K562 (cell line): ENCODE data around the gene LRRIQ1. TPM values are rescaled to one million over a fixed set of nuclear protein-coding genes. Genes with fewer than 3 reads are reported as not detected.

Experiments
- ATAC-seq: fragments of 200-7000 bp; cut with Tn5 transposase; 3 replicates; pipeline ENCODE4 v1.9.1; 2020; ENCODE audit warnings: moderate library complexity
- BruUV-seq: library from RNA; stranded (reverse); fragments of 400-500 nt; replicated peaks from 2 replicates; lab custom pipeline; 2021; lab: Mats Ljungman, UMichigan
- CTCF ChIA-PET: fragments of 300-600 bp; formaldehyde crosslinking; extraction: SDS; loops from one replicate; lab custom pipeline; 2021; ENCODE audit warnings: low intra/inter-chr PET ratio; lab: Yijun Ruan, JAX
- POLR2A ChIA-PET: fragments of 300-600, 350-650 bp; sonication (Branson Sonifier 250); formaldehyde crosslinking; extraction: SDS; loops from one replicate; lab custom pipeline; 2021; ENCODE audit warnings: antibody characterized with exemption, inconsistent platforms; lab: Yijun Ruan, JAX
- DNase-seq, 4 experiments: peaks; one replicate each; pipeline versions ENCODE4 v3.0.0 to v3.0.0-alpha.2; 2011 to 2018; ENCODE audit warnings: low spot score in 3 of 4, mixed read lengths in 3 of 4; ENCODE audit errors: extremely low read depth in 1 of 4
- FAIRE-seq: peaks from 2 replicates; lab custom pipeline; 2011; peaks lifted over from hg19 to GRCh38; lab: Jason Lieb, UNC
- H2AFZ ChIP-seq: 2 replicates; pipeline ENCODE4 v1.6.0; 2011; ENCODE audit warnings: low read depth, low read length, control low read depth, inconsistent platforms
- H3K27ac ChIP-seq: fragments of 200-600 bp; 3 replicates; pipeline ENCODE4 v1.8.0; 2011; ENCODE audit warnings: low read depth, mild to moderate bottlenecking, control low read depth, inconsistent platforms, low read length, moderate library complexity, mixed read lengths; ENCODE audit errors: extremely low read depth
- H3K27me3 ChIP-seq, 2 experiments: fragments of 300-600 bp in 1 of 2; 2 replicates in 1 of 2; 3 replicates in 1 of 2; pipeline versions ENCODE4 v1.6.0 to v1.8.0; 2011; ENCODE audit warnings: inconsistent platforms in 2 of 2, low read length in 2 of 2, mild to moderate bottlenecking in 1 of 2, mixed read lengths in 1 of 2, moderate library complexity in 1 of 2; ENCODE audit not compliant: control insufficient read depth in 2 of 2, insufficient read depth in 2 of 2
- H3K36me3 ChIP-seq: fragments of 300-600 bp; 3 replicates; pipeline ENCODE4 v1.8.0; 2011; ENCODE audit warnings: mild to moderate bottlenecking, low read length, inconsistent platforms; ENCODE audit not compliant: control insufficient read depth, insufficient read depth
- H3K4me1 ChIP-seq, 2 experiments: fragments of 200-600 bp in 1 of 2; replicated peaks in 1 of 2; 2 replicates in 1 of 2; 3 replicates in 1 of 2; pipeline versions ENCODE4 v1.5.1 to v1.8.0; 2011; ENCODE audit warnings: inconsistent platforms in 2 of 2, low read length in 2 of 2, mild to moderate bottlenecking in 1 of 2, mixed read lengths in 1 of 2, moderate library complexity in 1 of 2; ENCODE audit not compliant: control insufficient read depth in 2 of 2, insufficient read depth in 2 of 2
- H3K4me2 ChIP-seq: 2 replicates; pipeline ENCODE4 v1.6.1; 2011; ENCODE audit warnings: low read length, control low read depth, inconsistent platforms, mixed read lengths; ENCODE audit not compliant: insufficient read depth
- H3K4me3 ChIP-seq: fragments of 200-600 bp; sonication (generic), shearing (Covaris generic); 2 replicates; pipeline ENCODE4 v1.5.1; 2016; ENCODE audit warnings: control low read depth, inconsistent platforms
- H3K79me2 ChIP-seq: fragments of 200-600 bp; 3 replicates; pipeline ENCODE4 v1.8.0; 2011; ENCODE audit warnings: low read length, inconsistent platforms; ENCODE audit not compliant: control insufficient read depth, insufficient read depth
- H3K9ac ChIP-seq, 2 experiments: 2 replicates each; pipeline versions ENCODE4 v1.6.0 to v1.6.1; 2011; ENCODE audit warnings: low read depth in 2 of 2, low read length in 2 of 2, control low read depth in 1 of 2, inconsistent platforms in 1 of 2, mild to moderate bottlenecking in 1 of 2, mixed read lengths in 1 of 2; ENCODE audit not compliant: insufficient read depth in 1 of 2
- H3K9me1 ChIP-seq: one replicate; pipeline ENCODE4 v1.6.0; 2011; ENCODE audit warnings: inconsistent platforms, mild to moderate bottlenecking, low read length, moderate library complexity; ENCODE audit not compliant: control insufficient read depth, insufficient read depth
- H3K9me3 ChIP-seq: replicated peaks from 2 replicates; pipeline ENCODE4 v1.5.1; 2011; ENCODE audit warnings: low read depth, low read length, inconsistent platforms; ENCODE audit not compliant: control insufficient read depth, insufficient read depth
- H4K20me1 ChIP-seq: replicated peaks from 2 replicates; pipeline ENCODE4 v1.6.1; 2011; ENCODE audit warnings: low read length, inconsistent platforms, mixed read lengths; ENCODE audit not compliant: control insufficient read depth, insufficient read depth
- ADNP ChIP-seq: fragments of 200-800 bp; sonication (Bioruptor generic); IDR thresholded peaks from 2 replicates; pipeline ENCODE4 v1.6.1; 2016; ENCODE audit warnings: missing genetic modification characterization, missing compliant biosample characterization
- ETS2 ChIP-seq: IDR thresholded peaks from 2 replicates; pipeline ENCODE4 v1.6.1; 2016; ENCODE audit warnings: borderline replicate concordance, missing genetic modification characterization, mild to moderate bottlenecking, moderate library complexity, missing compliant biosample characterization; ENCODE audit not compliant: poor library complexity, severe bottlenecking
- FOXA1 ChIP-seq: fragments of 450-650 bp; IDR thresholded peaks from 2 replicates; pipeline ENCODE4 v1.6.1; 2016; ENCODE audit warnings: mild to moderate bottlenecking, borderline replicate concordance
- FOXP1 ChIP-seq: sonication (generic); formaldehyde crosslinking; IDR thresholded peaks from 2 replicates; pipeline ENCODE4 v1.8.0; 2022; ENCODE audit warnings: mild to moderate bottlenecking, missing genetic modification reagents
- GABPB2 ChIP-seq: fragments of 250-450 bp; sonication (Bioruptor Pico); conservative IDR thresholded peaks from 2 replicates; pipeline ENCODE4 v1.5.1; 2021; ENCODE audit warnings: mild to moderate bottlenecking
- KLF16 ChIP-seq: IDR thresholded peaks from 2 replicates; pipeline ENCODE4 v1.6.1; 2016; ENCODE audit warnings: antibody characterized with exemption
- LEF1 ChIP-seq: fragments of 450-650 bp; IDR thresholded peaks from 2 replicates; pipeline ENCODE4 v1.6.1; 2016; ENCODE audit warnings: mild to moderate bottlenecking
- SETDB1 ChIP-seq: IDR thresholded peaks from one replicate; pipeline ENCODE4 v1.6.1; 2012; ENCODE audit warnings: low read length, control low read depth, inconsistent platforms
- SRSF1 ChIP-seq: fragments of 200-400 bp; formaldehyde crosslinking; IDR thresholded peaks from 2 replicates; pipeline ENCODE4 v1.6.1; 2017; ENCODE audit warnings: mild to moderate bottlenecking, low read depth, low read length, moderate library complexity
- ZNF165 ChIP-seq: fragments of 250-450 bp; sonication (Bioruptor Pico); IDR thresholded peaks from 2 replicates; pipeline ENCODE4 v1.4.0; 2020; ENCODE audit warnings: borderline replicate concordance
- WGBS: fragments of 100-300 bp; shearing (Covaris generic); methylation state at CpG from one replicate; pipeline ENCODE4 v1.1.6; 2016; ENCODE audit warnings: low coverage, mixed read lengths; ENCODE audit not compliant: insufficient coverage; ENCODE audit errors: missing lambda C conversion rate; 5-methylcytosine and 5-hydroxymethylcytosine counted together
- in situ Hi-C: fragments of 300-500 bp; cut with MboI; formaldehyde crosslinking; loops from 4 replicates; pipeline ENCODE4 v1.15.0; 2018; ENCODE audit warnings: inconsistent platforms, mixed read lengths
- intact Hi-C: fragments of 100-400 bp; cut with micrococcal nuclease; formaldehyde crosslinking; loops from 2 replicates; pipeline ENCODE4 v1.14.2; 2022
- polyA plus RNA-seq, 8 experiments: library from polyadenylated mRNA; depleted of rRNA in 4 of 8; stranded (reverse) in 5 of 8; unstranded in 3 of 8; fragments of >200 nt; fragmentation: Nextera tagmentation in 2 of 8; fragmentation: Illumina TruSeq in 1 of 8; extraction: Ambion mirVana in 2 of 8; extraction: Trizol in 1 of 8; gene quantifications; 2 replicates each; pipeline versions ENCODE4 v1.2.1 to v1.2.3, GENCODE V29; 2011 to 2014; ENCODE audit warnings: inconsistent platforms in 1 of 8, missing spikeins in 1 of 8
- total RNA-seq, 7 experiments: library from RNA; depleted of rRNA in 6 of 7; stranded (reverse); fragments of >200 nt in 6 of 7; fragmentation: Illumina TruSeq in 2 of 7; extraction: Trizol in 2 of 7; gene quantifications; 2 replicates each; pipeline versions ENCODE4 v1.2.1 to v1.2.3, GENCODE V29; 2011 to 2021; ENCODE audit warnings: low replicate concordance in 1 of 7
- TF ChIP-seq, protein P1 (sequence below), 2 experiments: fragments of 250-450 bp in 1 of 2; fragments of 450-650 bp in 1 of 2; sonication (Bioruptor Pico) in 1 of 2; IDR thresholded peaks; 2 replicates each; pipeline versions ENCODE4 v1.6.1 to v1.8.0; 2016 to 2021; ENCODE audit warnings: mild to moderate bottlenecking in 2 of 2, moderate library complexity in 2 of 2, missing compliant biosample characterization in 1 of 2, missing genetic modification characterization in 1 of 2

Gene LRRIQ1
- total and polyA plus RNA-seq, 9 of the 15 experiments (the other 6 are each of a cell fraction or from before 2014, with no cell fraction given): not detected

DNA sequence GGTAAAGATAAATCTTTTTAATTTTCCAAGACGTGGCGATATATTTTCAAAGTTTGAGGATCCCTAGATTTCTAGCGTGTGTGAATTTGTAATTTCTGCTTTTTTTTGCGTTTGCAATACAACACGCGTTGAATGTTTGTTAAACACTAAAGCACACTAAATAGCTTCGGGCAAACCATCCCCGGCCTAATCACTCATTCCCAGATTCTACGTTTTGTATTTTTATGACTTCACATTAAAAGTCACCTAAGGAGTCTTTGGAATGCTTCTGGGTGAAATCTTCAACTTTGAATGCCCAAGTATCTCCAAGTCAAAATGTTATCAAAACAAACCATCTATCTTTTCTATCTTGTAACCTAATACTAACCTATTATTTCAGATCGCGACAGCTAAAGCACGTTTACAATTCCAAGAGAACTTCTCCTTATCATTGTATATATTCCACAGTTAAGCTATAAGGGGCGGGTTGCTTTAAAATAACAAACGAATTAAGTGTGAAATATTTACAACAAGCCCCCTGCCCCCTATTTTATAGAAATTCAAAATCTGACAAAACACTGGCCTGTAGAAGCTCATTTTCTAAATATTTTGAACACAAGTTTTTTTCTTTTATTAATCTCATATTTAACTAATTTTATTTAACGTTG is 245.0 kb downstream of the LRRIQ1 start:
- no TSS peak for BruUV-seq
- POLR2A ChIA-PET: no interaction called here
- ATAC-seq: no peak

More for the DNA sequence above, 245.0 kb downstream of the LRRIQ1 start:
- intact Hi-C loops: no loop called here
- Histone ChIP-seq H3K36me3 (no peaks in the 10 kb centered on the region), H3K9me3 (no peaks in the 10 kb centered on the region), H3K79me2 (no peaks in the 10 kb centered on the region)
- 4% methylated on average over 15 of the region's 15 CpGs for WGBS
- in situ Hi-C loops: no loop called here
- CTCF ChIA-PET: no interaction called here
- no peak for FAIRE-seq
- TF ChIP-seq FOXA1: no peak
- no peak for TF ChIP-seq ZNF165
- TF ChIP-seq FOXP1 (CRISPR knock-in tag): no peak
- TF ChIP-seq, protein P1, sequence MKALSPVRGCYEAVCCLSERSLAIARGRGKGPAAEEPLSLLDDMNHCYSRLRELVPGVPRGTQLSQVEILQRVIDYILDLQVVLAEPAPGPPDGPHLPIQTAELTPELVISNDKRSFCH (CRISPR knock-in tag; IDR thresholded peaks at IDR 0.05): no peak
- TF ChIP-seq, protein P1 (tag; IDR thresholded peaks at IDR 0.05): no peak
- TF ChIP-seq KLF16: no peak
- TF ChIP-seq SETDB1: no peak
- TF ChIP-seq ADNP: no peak
- TF ChIP-seq LEF1: no peak
- TF ChIP-seq GABPB2 (CRISPR knock-in tag): no peak
- TF ChIP-seq ETS2 (tag): no peak
- no peak for TF ChIP-seq SRSF1
- TF ChIP-seq, all 486 proteins: peak for 0
- no peak overlapping the region for H3K4me2 ChIP-seq
- H3K4me3 ChIP-seq: no peak overlapping the region
- DNase-seq: no peak
- no peaks in the 10 kb centered on the region for H3K9me1 ChIP-seq
- no peaks in the 10 kb centered on the region for H3K27me3 ChIP-seq
- H2AFZ ChIP-seq: no peak overlapping the region
- no peaks in the 10 kb centered on the region for H4K20me1 ChIP-seq
- no peak overlapping the region for H3K9ac ChIP-seq
- H3K27ac ChIP-seq: no peak overlapping the region
- no peaks in the 10 kb centered on the region for H3K4me1 ChIP-seq
